Stimulated activated CD8-positive, alpha-beta memory T cell treated with anti-CD3 and anti-CD28 coated beads, Interleukin-15, amount 100 ng/mL, for 1 hour (primary cell): ENCODE measurements around the gene OTUD3.
A peak's percentile ranks its signal among the peaks of the same experiment; 100 is the strongest.
"Not testable (repeated sequence)": the region's sequence is repeated elsewhere in the genome, so short reads cannot be mapped to it uniquely, and the experiment has no call there.

Experiments
- DNase-seq: peaks from one replicate; pipeline ENCODE4 v3.0.0-alpha.2; 2020; ENCODE audit warnings: low read depth

OTUD3 gene, protein sequence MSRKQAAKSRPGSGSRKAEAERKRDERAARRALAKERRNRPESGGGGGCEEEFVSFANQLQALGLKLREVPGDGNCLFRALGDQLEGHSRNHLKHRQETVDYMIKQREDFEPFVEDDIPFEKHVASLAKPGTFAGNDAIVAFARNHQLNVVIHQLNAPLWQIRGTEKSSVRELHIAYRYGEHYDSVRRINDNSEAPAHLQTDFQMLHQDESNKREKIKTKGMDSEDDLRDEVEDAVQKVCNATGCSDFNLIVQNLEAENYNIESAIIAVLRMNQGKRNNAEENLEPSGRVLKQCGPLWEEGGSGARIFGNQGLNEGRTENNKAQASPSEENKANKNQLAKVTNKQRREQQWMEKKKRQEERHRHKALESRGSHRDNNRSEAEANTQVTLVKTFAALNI

DNA sequence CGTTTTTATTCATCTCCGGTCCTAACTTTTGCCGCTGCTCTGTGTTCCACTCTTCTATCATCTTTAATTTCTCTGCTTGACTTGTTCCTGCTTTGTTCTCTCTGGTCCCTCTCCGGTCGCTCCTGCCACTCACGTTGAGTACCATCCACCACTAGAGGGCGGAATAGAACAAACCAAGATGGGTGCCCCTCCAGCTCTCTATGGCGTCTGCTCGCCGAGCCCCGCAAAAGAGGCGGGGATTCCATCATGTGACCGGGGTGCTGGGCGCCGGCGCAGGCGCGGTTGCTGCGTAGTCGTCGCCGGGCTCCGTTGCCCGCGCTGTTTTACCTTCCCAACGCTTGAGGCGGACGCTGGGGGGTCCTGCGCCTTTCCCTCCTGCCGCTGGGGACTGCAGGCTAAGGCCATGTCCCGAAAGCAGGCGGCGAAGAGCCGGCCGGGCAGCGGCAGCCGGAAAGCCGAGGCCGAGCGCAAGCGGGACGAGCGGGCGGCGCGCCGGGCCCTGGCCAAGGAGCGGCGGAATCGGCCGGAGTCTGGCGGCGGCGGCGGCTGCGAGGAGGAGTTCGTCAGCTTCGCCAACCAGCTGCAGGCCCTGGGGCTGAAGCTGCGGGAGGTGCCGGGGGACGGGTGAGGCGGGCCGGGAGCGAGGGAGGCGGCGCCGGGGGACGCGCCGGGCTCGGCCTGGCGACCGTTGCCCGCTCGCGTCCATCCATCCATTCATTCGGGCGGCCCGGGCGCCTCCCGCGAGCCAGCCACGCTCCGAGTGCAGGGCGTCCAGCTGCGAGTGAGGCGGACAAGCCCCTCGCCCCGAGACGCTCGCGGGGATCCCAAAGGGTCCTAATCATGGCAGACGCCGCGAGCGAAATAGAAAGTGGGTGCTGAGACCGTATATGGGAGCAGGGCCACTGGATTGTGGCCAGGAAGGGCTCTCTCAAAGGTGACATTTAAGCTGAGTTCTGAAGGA lies at the start of gene OTUD3:
TSS of gene OTUD3 (plus strand) at position 285 of the 961 bp plus-strand sequence. CDS start at position 404, 119 bp downstream.
- peak; percentile 90 for DNase-seq

DNA sequence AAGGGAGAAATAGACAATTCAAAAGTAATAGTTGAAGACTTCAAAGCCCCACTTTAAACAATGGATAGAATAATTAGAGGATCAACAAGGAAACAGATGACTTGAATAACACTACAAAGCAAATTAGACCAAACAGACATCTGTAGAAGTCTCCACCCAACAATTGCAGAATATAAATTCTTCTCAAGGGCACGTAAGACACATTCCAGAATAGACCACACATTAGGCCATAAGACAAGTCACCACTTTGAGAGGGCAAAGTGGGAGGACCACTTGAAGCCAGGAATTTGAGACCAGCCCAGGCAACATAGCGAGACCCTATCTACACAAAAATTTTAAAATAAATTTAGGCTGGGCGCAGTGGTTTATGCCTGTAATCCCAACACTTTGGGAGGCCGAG lies 46.6 kb upstream of the OTUD3 start:
- no peak for DNase-seq

DNA sequence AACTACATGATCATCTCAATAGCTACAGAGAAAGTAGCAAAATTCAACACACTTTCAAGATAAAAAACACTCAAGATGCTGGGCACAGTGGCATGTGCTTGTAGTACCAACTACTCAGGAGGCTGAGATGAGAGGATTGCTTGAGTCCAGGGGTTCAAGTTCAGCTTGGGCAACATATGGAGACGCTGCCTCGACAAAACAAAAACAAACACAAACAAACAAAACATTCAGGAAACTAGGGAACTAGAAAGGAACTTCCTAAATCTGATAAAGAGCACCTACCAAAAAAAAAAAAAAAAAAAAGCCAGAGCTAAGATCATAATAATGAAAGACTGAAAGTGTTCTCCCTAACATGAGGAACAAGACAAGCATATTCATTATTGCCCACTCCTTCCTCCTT lies 44.3 kb upstream of the OTUD3 start:
- no peak for DNase-seq

GRCh38 chr1:19840228-19840627 lies 42.0 kb upstream of the OTUD3 start:
- DNase-seq, result no peak

GRCh38 chr1:19844731-19845495 lies 37.3 kb upstream of the OTUD3 start:
- DNase-seq, result no peak

GRCh38 chr1:19845555-19845954 lies 36.6 kb upstream of the OTUD3 start:
- no peak for DNase-seq

- no peak for DNase-seq
These were observed 35.9 kb upstream of the OTUD3 start for GRCh38 chr1:19846338-19846737.

GRCh38 chr1:19847334-19847733 lies 34.9 kb upstream of the OTUD3 start:
- not testable (repeated sequence) for DNase-seq

- DNase-seq, result not testable (repeated sequence)
These were observed 32.9 kb upstream of the OTUD3 start for GRCh38 chr1:19849307-19849706.

DNA sequence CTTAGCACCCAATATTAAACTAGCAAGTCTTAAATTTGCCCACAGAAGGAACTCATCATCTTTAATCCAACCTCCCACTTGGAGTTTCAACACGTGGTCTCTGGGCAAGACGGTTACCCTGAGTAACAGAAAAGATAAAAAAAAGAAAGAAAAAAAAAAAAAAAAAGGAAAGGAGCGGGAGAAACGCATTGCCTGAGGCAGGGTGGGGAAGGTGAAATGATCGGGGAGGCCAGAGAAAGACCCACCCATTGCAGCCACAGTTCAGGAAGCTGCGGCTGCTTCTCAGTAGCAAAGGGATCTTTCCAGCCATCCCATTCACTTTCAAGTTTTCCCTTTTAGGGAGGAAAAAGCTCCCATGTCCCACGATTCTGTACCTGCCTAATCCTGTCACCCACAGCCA lies 32.0 kb upstream of the OTUD3 start:
- DNase-seq, result no peak

- no peak for DNase-seq
These were observed 30.2 kb upstream of the OTUD3 start for GRCh38 chr1:19852036-19852435.

DNA sequence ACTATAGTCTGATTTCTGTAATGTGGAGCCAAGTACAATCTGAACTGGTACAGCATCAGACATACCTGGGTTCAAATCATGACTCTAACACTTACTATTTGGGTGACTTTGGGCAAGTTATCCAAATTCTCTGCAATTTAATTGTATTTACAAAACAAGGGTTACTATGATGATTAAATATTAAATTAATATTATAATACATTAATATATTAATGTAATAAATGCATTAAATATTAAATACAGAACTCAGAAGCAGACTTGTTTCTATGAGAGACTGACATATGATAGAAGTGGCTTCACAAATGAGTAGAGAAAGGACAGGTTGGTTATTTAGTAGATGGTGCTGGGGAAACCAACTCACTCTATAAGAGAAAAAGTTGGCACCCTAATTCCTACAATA lies 27.3 kb upstream of the OTUD3 start:
- no peak for DNase-seq

- DNase-seq, result no peak
These were observed 23.3 kb upstream of the OTUD3 start for GRCh38 chr1:19858893-19859292.

- no peak for DNase-seq
These were observed 22.3 kb upstream of the OTUD3 start for GRCh38 chr1:19859876-19860275.

GRCh38 chr1:19860418-19860817 lies 21.8 kb upstream of the OTUD3 start:
- DNase-seq, result no peak

DNA sequence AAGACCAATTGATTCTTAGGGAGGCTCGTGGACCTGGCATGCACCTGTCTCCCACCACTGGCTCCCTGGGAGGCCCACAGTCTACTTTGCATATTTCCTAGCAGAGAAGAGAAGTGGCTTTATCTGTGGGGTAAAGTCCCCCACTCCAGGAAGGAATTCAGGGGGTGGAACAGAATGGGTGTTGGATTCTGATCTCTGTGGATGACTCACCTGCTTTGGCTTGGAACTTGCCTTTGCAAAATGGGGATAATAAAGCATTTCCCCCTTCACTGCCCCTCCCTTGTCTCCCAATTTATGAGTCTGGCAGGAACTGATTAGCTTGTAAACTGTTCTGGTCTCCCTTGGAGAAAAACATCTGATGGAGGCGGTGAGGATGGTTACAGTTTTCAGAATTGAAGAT lies 21.2 kb upstream of the OTUD3 start:
- DNase-seq, result no peak

- no peak for DNase-seq
These were observed 20.2 kb upstream of the OTUD3 start for GRCh38 chr1:19861842-19862530.

DNA sequence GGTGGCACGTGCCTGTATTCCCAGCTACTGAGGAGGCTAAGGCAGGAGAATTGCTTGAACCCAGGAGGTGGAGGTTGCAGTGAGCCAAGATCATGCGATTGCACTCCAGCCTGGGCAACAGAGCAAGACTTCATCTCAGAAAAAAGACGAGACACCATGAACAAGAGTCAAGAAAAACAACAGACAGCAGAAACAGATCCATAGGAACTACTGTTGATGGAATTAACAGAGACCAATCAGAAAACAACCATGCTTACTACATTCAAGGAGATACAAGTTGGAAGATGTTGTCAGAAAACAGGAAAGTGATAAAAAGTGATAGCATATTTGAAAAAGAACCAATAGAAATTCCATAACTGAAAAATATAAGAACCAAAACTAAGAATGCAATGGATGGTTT lies 19.3 kb upstream of the OTUD3 start:
- no peak for DNase-seq

- no peak for DNase-seq
These were observed 17.5 kb upstream of the OTUD3 start for GRCh38 chr1:19864570-19865160.

- no peak for DNase-seq
These were observed 16.2 kb upstream of the OTUD3 start for GRCh38 chr1:19866029-19866428.

DNA sequence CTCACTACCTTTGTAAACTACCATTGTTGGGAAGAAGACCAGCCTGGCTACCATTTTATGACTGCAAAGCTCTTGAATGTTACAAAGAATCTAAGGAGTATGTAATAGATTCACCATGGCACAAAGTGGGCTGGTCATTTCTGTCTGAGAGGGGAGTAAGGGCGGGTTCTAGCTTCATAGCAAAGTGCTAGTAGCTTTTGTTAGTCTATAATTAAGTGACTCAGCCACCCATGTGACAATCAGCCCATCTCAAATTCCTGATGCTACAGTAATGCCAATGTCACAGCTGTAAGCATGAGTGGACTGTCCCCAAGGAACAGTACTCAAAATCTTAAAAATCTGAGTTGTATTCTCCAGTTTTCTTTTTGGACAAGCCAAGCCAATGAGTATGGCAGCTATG lies 15.4 kb upstream of the OTUD3 start:
- no peak for DNase-seq
